ENCODE data around the gene GSTA4. TPM values are rescaled to one million over a fixed set of nuclear protein-coding genes. Genes with fewer than 3 reads are reported as not detected.

Gene GSTA4
- total RNA-seq, 1 experiment from 2014 or later, result 20.9 TPM

DNA sequence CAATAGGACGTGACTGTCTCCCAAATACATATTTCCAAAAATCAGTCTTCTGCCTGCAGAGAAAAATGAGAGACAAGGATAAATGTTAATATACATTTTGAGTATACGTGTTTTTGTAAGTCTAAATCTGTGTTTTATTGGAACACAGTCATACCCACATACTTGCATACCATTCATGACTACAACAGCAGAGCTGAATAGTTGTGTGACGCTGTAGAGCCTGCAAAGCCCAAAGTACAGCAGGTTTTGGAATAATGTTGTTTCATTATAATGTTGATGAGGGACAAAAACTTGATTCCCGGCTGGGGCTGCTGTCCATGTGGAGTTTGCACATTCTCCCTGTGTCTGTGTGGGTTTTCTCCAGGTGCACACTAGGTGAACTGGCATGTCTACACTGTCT, 46.3 kb upstream of the GSTA4 start:
- no TSS peak for BruUV-seq (replicated peaks)
- peak overlapping the region; percentile 39 for H3K4me3 ChIP-seq (ENCODE audit: low read length)
- H3K4me2 ChIP-seq (ENCODE audit: low read length), result peak overlapping the region; percentile 76
- H3K9me3 ChIP-seq (ENCODE audit: low read length), result no peaks in the 10 kb centered on the region
- intact Hi-C loops (cut with micrococcal nuclease), result no loop called here
- H4K20me1 ChIP-seq (ENCODE audit: low read length), result no peaks in the 10 kb centered on the region
- peaks cover 5% of the 10 kb centered on the region for H3F3A ChIP-seq (ENCODE audit: low read length, unreplicated experiment)
- no peaks in the 10 kb centered on the region for H3K27me3 ChIP-seq (ENCODE audit: low read length)
- POLR2A ChIA-PET (ENCODE audit: unreplicated experiment), result interaction anchor here (0.8 kb wide), 1 partner anchor 16 kb away, joined by 4 read pairs; no protein-coding TSS in a partner anchor
- peaks cover 15% of the 10 kb centered on the region for H3K36me3 ChIP-seq (ENCODE audit: low read depth, low read length)
- ATAC-seq, result peak; percentile 49
- H3K79me2 ChIP-seq (ENCODE audit: low read length), result 0 out of 2 replicates have a peak, but pooled peaks cover 4% of the 10 kb centered on the region
- H2AFZ ChIP-seq (ENCODE audit: low read length), result no peak overlapping the region
- peak overlapping the region; percentile 49 for H3K9ac ChIP-seq (ENCODE audit: low read length)
- peaks cover 39% of the 10 kb centered on the region for H3K4me1 ChIP-seq (ENCODE audit: insufficient read depth, low read length)
- CTCF ChIA-PET, result interaction anchor here (0.7 kb wide), 1 partner anchor 45 kb away, joined by 3 read pairs; no protein-coding TSS in a partner anchor
- TF ChIP-seq EZH2phosphoT487 (IDR thresholded peaks at IDR 0.05; ENCODE audit: borderline replicate concordance, low read length) (no peak), EZH2 (IDR thresholded peaks at IDR 0.05; ENCODE audit: low read length, unreplicated experiment) (no peak)
- TF ChIP-seq, protein P1, sequence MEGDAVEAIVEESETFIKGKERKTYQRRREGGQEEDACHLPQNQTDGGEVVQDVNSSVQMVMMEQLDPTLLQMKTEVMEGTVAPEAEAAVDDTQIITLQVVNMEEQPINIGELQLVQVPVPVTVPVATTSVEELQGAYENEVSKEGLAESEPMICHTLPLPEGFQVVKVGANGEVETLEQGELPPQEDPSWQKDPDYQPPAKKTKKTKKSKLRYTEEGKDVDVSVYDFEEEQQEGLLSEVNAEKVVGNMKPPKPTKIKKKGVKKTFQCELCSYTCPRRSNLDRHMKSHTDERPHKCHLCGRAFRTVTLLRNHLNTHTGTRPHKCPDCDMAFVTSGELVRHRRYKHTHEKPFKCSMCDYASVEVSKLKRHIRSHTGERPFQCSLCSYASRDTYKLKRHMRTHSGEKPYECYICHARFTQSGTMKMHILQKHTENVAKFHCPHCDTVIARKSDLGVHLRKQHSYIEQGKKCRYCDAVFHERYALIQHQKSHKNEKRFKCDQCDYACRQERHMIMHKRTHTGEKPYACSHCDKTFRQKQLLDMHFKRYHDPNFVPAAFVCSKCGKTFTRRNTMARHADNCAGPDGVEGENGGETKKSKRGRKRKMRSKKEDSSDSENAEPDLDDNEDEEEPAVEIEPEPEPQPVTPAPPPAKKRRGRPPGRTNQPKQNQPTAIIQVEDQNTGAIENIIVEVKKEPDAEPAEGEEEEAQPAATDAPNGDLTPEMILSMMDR (conservative IDR thresholded peaks at IDR 0.05; ENCODE audit: low read depth, low read length), result no peak
- H3K27ac ChIP-seq (ENCODE audit: low read length), result peak overlapping the region; percentile 86
- H3K9me2 ChIP-seq (replicated peaks; ENCODE audit: low read length), result no peaks in the 10 kb centered on the region
- DNase-seq, result peak; percentile 64

DNA sequence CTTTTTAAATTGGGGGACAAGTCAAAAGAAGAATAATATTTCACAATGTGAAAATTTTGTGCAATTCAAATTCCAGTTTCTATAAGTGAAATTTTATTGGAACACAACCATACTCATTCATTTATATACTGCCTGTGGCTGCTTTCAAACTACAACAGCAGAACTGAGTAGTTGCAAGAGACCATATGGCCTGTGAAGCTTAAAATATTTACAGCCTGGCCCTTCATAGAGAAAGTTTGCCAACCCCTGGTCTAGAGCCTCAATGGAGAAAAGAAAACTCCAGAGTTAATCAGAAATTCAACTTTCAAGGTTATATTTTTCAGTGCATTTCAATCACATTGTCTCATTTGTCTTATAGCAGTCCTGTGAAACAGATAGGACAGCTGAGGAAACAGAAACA, 43.5 kb upstream of the GSTA4 start:
- ATAC-seq (no peak), DNase-seq (no peak)
- H3K4me2 ChIP-seq (ENCODE audit: low read length), result no peak overlapping the region
- ChIA-PET POLR2A (ENCODE audit: unreplicated experiment) (no interaction called here), CTCF (no interaction called here)
- peaks cover 5% of the 10 kb centered on the region for H3F3A ChIP-seq (ENCODE audit: low read length, unreplicated experiment)
- peaks cover 29% of the 10 kb centered on the region for H3K4me1 ChIP-seq (ENCODE audit: insufficient read depth, low read length)
- peaks cover 15% of the 10 kb centered on the region for H3K36me3 ChIP-seq (ENCODE audit: low read depth, low read length)
- no peak overlapping the region for H3K9ac ChIP-seq (ENCODE audit: low read length)
- TF ChIP-seq, protein P1 (conservative IDR thresholded peaks at IDR 0.05; ENCODE audit: low read depth, low read length), result no peak
- no peak for TF ChIP-seq EZH2 (IDR thresholded peaks at IDR 0.05; ENCODE audit: low read length, unreplicated experiment)
- TF ChIP-seq EZH2phosphoT487 (IDR thresholded peaks at IDR 0.05; ENCODE audit: borderline replicate concordance, low read length), result no peak
- no peaks in the 10 kb centered on the region for H3K79me2 ChIP-seq (ENCODE audit: low read length)
- no peak overlapping the region for H3K27ac ChIP-seq (ENCODE audit: low read length)
- no peaks in the 10 kb centered on the region for H4K20me1 ChIP-seq (ENCODE audit: low read length)
- no TSS peak for BruUV-seq (replicated peaks)
- intact Hi-C loops (cut with micrococcal nuclease), result no loop called here
- no peaks in the 10 kb centered on the region for H3K9me3 ChIP-seq (ENCODE audit: low read length)
- H3K27me3 ChIP-seq (ENCODE audit: low read length), result no peaks in the 10 kb centered on the region
- no peak overlapping the region for H2AFZ ChIP-seq (ENCODE audit: low read length)
- H3K9me2 ChIP-seq (replicated peaks; ENCODE audit: low read length), result no peaks in the 10 kb centered on the region
- H3K4me3 ChIP-seq (ENCODE audit: low read length), result no peak overlapping the region

DNA sequence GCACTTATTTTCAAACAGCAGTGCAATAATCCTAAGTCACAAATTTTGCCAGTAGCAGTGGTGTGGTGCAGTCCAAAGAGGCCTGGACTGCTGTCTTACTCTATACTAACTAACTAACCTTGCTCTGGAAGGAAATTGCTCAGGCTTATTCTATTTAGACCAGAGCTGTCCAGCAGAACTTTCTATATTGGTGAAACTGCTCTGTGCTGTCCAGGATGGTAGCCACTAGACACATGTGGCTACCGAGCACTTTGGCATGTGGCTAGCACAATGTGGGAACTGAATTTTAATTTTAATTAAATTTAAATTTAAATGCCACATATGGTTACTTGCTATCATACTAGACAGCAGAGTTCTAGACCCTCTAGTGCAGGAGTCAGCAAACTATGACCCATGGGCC, 43.1 kb upstream of the GSTA4 start:
- no peak for ATAC-seq
- no peak for DNase-seq

More for the DNA sequence above, 43.1 kb upstream of the GSTA4 start:
- Histone ChIP-seq H3K27me3 (ENCODE audit: low read length) (no peaks in the 10 kb centered on the region), H2AFZ (ENCODE audit: low read length) (no peak overlapping the region), H3K27ac (ENCODE audit: low read length) (no peak overlapping the region), H3K9me2 (replicated peaks; ENCODE audit: low read length) (no peaks in the 10 kb centered on the region), H3F3A (ENCODE audit: low read length, unreplicated experiment) (peaks cover 5% of the 10 kb centered on the region), H3K36me3 (ENCODE audit: low read depth, low read length) (peaks cover 15% of the 10 kb centered on the region), H3K9me3 (ENCODE audit: low read length) (no peaks in the 10 kb centered on the region), H3K4me3 (ENCODE audit: low read length) (no peak overlapping the region), H4K20me1 (ENCODE audit: low read length) (no peaks in the 10 kb centered on the region), H3K79me2 (ENCODE audit: low read length) (no peaks in the 10 kb centered on the region), H3K4me1 (ENCODE audit: insufficient read depth, low read length) (peaks cover 24% of the 10 kb centered on the region), H3K4me2 (ENCODE audit: low read length) (no peak overlapping the region), H3K9ac (ENCODE audit: low read length) (no peak overlapping the region)
- TF ChIP-seq EZH2phosphoT487 (IDR thresholded peaks at IDR 0.05; ENCODE audit: borderline replicate concordance, low read length), result no peak
- TF ChIP-seq EZH2 (IDR thresholded peaks at IDR 0.05; ENCODE audit: low read length, unreplicated experiment), result no peak
- TF ChIP-seq, protein P1 (conservative IDR thresholded peaks at IDR 0.05; ENCODE audit: low read depth, low read length), result no peak
- ChIA-PET CTCF (no interaction called here), POLR2A (ENCODE audit: unreplicated experiment) (no interaction called here)
- intact Hi-C loops (cut with micrococcal nuclease), result no loop called here
- BruUV-seq (replicated peaks), result no TSS peak
